ENCODE data around the gene SLC18A3.

- TF ChIP-seq CTCF (IDR thresholded peaks at IDR 0.05) (no peak), POLR2A (IDR thresholded peaks at IDR 0.05) (no peak), POLR2AphosphoS5 (IDR thresholded peaks at IDR 0.05) (no peak)
Measured at GRCh38 chr10:49654036-49654693, 44.1 kb downstream of the SLC18A3 start.
